ENCODE results near the gene DLX2. TPM values are rescaled to one million over a fixed set of nuclear protein-coding genes. Genes with fewer than 3 reads are reported as not detected.
A peak's percentile ranks its signal among the peaks of the same experiment; 100 is the strongest.

The DLX2 gene
- total and polyA plus RNA-seq, 2 of the 13 experiments (the other 11 are each of a cell fraction or from before 2014, with no cell fraction given), result 0.07 to 0.15 TPM

GRCh38 chr2:172102391-172103359, at the start of gene DLX2 (continued):
- TF ChIP-seq, protein P1, sequence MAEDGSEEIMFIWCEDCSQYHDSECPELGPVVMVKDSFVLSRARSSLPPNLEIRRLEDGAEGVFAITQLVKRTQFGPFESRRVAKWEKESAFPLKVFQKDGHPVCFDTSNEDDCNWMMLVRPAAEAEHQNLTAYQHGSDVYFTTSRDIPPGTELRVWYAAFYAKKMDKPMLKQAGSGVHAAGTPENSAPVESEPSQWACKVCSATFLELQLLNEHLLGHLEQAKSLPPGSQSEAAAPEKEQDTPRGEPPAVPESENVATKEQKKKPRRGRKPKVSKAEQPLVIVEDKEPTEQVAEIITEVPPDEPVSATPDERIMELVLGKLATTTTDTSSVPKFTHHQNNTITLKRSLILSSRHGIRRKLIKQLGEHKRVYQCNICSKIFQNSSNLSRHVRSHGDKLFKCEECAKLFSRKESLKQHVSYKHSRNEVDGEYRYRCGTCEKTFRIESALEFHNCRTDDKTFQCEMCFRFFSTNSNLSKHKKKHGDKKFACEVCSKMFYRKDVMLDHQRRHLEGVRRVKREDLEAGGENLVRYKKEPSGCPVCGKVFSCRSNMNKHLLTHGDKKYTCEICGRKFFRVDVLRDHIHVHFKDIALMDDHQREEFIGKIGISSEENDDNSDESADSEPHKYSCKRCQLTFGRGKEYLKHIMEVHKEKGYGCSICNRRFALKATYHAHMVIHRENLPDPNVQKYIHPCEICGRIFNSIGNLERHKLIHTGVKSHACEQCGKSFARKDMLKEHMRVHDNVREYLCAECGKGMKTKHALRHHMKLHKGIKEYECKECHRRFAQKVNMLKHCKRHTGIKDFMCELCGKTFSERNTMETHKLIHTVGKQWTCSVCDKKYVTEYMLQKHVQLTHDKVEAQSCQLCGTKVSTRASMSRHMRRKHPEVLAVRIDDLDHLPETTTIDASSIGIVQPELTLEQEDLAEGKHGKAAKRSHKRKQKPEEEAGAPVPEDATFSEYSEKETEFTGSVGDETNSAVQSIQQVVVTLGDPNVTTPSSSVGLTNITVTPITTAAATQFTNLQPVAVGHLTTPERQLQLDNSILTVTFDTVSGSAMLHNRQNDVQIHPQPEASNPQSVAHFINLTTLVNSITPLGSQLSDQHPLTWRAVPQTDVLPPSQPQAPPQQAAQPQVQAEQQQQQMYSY (CRISPR knock-in tag; IDR thresholded peaks at IDR 0.05), result peak; percentile 79
- peak; percentile 88; the same call in 1 of the 2 replicates for TF ChIP-seq ZFP37 (CRISPR knock-in tag; IDR thresholded peaks at IDR 0.05; ENCODE audit: borderline replicate concordance)
- TF ChIP-seq ZFX (CRISPR knock-in tag; IDR thresholded peaks at IDR 0.05; ENCODE audit: low read depth), result peak; percentile 46; the same call in 1 of the 2 replicates
- peak; percentile 65 for TF ChIP-seq SALL2 (CRISPR knock-in tag; IDR thresholded peaks at IDR 0.05)
- TF ChIP-seq ZBTB38 (CRISPR knock-in tag; IDR thresholded peaks at IDR 0.05), result peak; percentile 73; the same call in 1 of the 2 replicates
- TF ChIP-seq TAF15 (IDR thresholded peaks at IDR 0.05; ENCODE audit: low read depth, low read length, poor library complexity, severe bottlenecking), result no peak
- no peak; the same call in 1 of the 2 replicates for TF ChIP-seq PITX1 (CRISPR knock-in tag; IDR thresholded peaks at IDR 0.05)
- TF ChIP-seq JUNB (CRISPR knock-in tag; IDR thresholded peaks at IDR 0.05; ENCODE audit: borderline replicate concordance), result no peak
- TF ChIP-seq ATF7-NPFF (CRISPR knock-in tag; IDR thresholded peaks at IDR 0.05; ENCODE audit: low read depth), result peak; percentile 93; the same call in 1 of the 2 replicates
- TF ChIP-seq ZNF251 (CRISPR knock-in tag; IDR thresholded peaks at IDR 0.05), result no peak
- no peak; the same call in 1 of the 2 replicates for TF ChIP-seq ZFP82 (CRISPR knock-in tag; IDR thresholded peaks at IDR 0.05; ENCODE audit: borderline replicate concordance)
- TF ChIP-seq SNAPC4 (CRISPR knock-in tag; IDR thresholded peaks at IDR 0.05), result peak; percentile 95; the same call in 1 of the 2 replicates
- no peak for TF ChIP-seq ZNF207 (IDR thresholded peaks at IDR 0.05; ENCODE audit: borderline replicate concordance)
- no peak for TF ChIP-seq ZNF44 (CRISPR knock-in tag; IDR thresholded peaks at IDR 0.05)
- no peak for TF ChIP-seq ZNF326 (CRISPR knock-in tag; IDR thresholded peaks at IDR 0.05; ENCODE audit: borderline replicate concordance)
- TF ChIP-seq ZNF790 (CRISPR knock-in tag; IDR thresholded peaks at IDR 0.05; ENCODE audit: borderline replicate concordance), result peak; percentile 68; the same call in 1 of the 2 replicates
- no peak for TF ChIP-seq FLYWCH1 (CRISPR knock-in tag; IDR thresholded peaks at IDR 0.05)
- peak; percentile 38; the same call in 1 of the 2 replicates for TF ChIP-seq ETV5 (CRISPR knock-in tag; IDR thresholded peaks at IDR 0.05; ENCODE audit: borderline replicate concordance)
- TF ChIP-seq POLR2AphosphoS5 (IDR thresholded peaks at IDR 0.05; ENCODE audit: low read depth, low read length), result peak; percentile 40; the same call in 1 of the 2 replicates
- TF ChIP-seq ZKSCAN8 (CRISPR knock-in tag; IDR thresholded peaks at IDR 0.05; ENCODE audit: borderline replicate concordance), result no peak
